ENCODE measurements around the gene STK32C. TPM values are rescaled to one million over a fixed set of nuclear protein-coding genes. Genes with fewer than 3 reads are reported as not detected.

STK32C gene
- total and polyA plus RNA-seq, 2 of the 4 experiments (the other 2 are of a cell fraction) = 5.0 to 8.3 TPM

- in situ Hi-C loops (cut with MboI; ENCODE audit: low sequenced_read_pairs) = no loop called here
These were observed 50.9 kb downstream of the STK32C start for GRCh38 chr10:132256866-132257265.

More at GRCh38 chr10:132256866-132257265, 50.9 kb downstream of the STK32C start:
- H3K9me1 ChIP-seq (ENCODE audit: insufficient read depth, low read length) = no peaks in the 10 kb centered on the region
- no peak overlapping the region for H2BK120ac ChIP-seq (ENCODE audit: low read depth, low read length)
- H4K5ac ChIP-seq (ENCODE audit: low read depth, low read length) = no peak overlapping the region
- DNase-seq (no peak), ATAC-seq (ENCODE audit: low read depth) (no peak)
- no peak overlapping the region for H3K9ac ChIP-seq (ENCODE audit: low read depth, low read length)
- no peaks in the 10 kb centered on the region for H3K36me3 ChIP-seq (ENCODE audit: control insufficient read depth, insufficient read depth, low read length)
- no peak overlapping the region for H2BK20ac ChIP-seq (ENCODE audit: low read depth, low read length)
- POLR2A ChIA-PET (ENCODE audit: unreplicated experiment) = no interaction called here
- H2AK5ac ChIP-seq (ENCODE audit: low read depth, low read length) = no peak overlapping the region
- H2BK5ac ChIP-seq (ENCODE audit: low read depth, low read length, poor library complexity, severe bottlenecking) = no peak overlapping the region
- H2AK9ac ChIP-seq (replicated peaks; ENCODE audit: low read depth, low read length, poor library complexity) = no peak overlapping the region
- no peak overlapping the region for H4K8ac ChIP-seq (ENCODE audit: low read depth in 2 of 2, low read length in 2 of 2)
- CTCF ChIA-PET = no interaction called here
- H4K91ac ChIP-seq (ENCODE audit: insufficient read depth, low read depth, low read length) = no peak overlapping the region
- WGBS, 2 experiments (ENCODE audit: extremely low coverage in 2 of 2, insufficient read length in 1 of 2) = 65% methylated on average over 3 of the region's 5 CpGs; no CpG with 5 or more reads in 1 of the 2 experiments
- H3K18ac ChIP-seq (ENCODE audit: low read depth, low read length) = no peak overlapping the region
- H3K9me3 ChIP-seq (ENCODE audit: control insufficient read depth, insufficient read depth, low read length) = no peaks in the 10 kb centered on the region
- H3K4me2 ChIP-seq (ENCODE audit: low read depth, low read length) = no peak overlapping the region
- no peak overlapping the region for H3K4me3 ChIP-seq (ENCODE audit: insufficient read depth, low read depth, low read length)
- intact Hi-C loops (cut with micrococcal nuclease) (no loop called here), dilution Hi-C loops (cut with HindIII; ENCODE audit: low sequenced_read_pairs, unreplicated experiment) (no loop called here)
- TF ChIP-seq BHLHE40 (IDR thresholded peaks at IDR 0.05; ENCODE audit: low read depth, low read length) = no peak
- TF ChIP-seq RFX5 (IDR thresholded peaks at IDR 0.05; ENCODE audit: low read depth, low read length) = no peak
- no peak for TF ChIP-seq ELK1 (IDR thresholded peaks at IDR 0.05; ENCODE audit: borderline replicate concordance, low read depth, low read length)
- TF ChIP-seq SMC3 (IDR thresholded peaks at IDR 0.05; ENCODE audit: low read depth, low read length) = no peak
- no peak for TF ChIP-seq CEBPB (IDR thresholded peaks at IDR 0.05; ENCODE audit: low read depth, low read length)
- TF ChIP-seq RCOR1 (IDR thresholded peaks at IDR 0.05; ENCODE audit: insufficient replicate concordance, low read length) = no peak
- no peak for TF ChIP-seq POLR2A (IDR thresholded peaks at IDR 0.05; ENCODE audit: low read depth, low read length)
- no TSS peak for BruUV-seq (replicated peaks)
- H3K4ac ChIP-seq (ENCODE audit: low read depth, low read length) = no peak overlapping the region
- H3K79me1 ChIP-seq (ENCODE audit: low read depth in 1 of 2, low read length in 2 of 2) = no peaks in the 10 kb centered on the region
- no peak overlapping the region for H3K14ac ChIP-seq (replicated peaks; ENCODE audit: low read depth, low read length)
- H3K4me1 ChIP-seq (ENCODE audit: control insufficient read depth, insufficient read depth, low read length) = no peaks in the 10 kb centered on the region; the same call in 1 of the 2 replicates
- no peak overlapping the region for H2BK15ac ChIP-seq (ENCODE audit: low read depth, low read length)
- H3K27me3 ChIP-seq (ENCODE audit: control insufficient read depth, insufficient read depth, low read length) = no peaks in the 10 kb centered on the region; the same call in 1 of the 2 replicates
- no peaks in the 10 kb centered on the region for H4K20me1 ChIP-seq (ENCODE audit: insufficient read depth, low read length)
- no peak overlapping the region for H3K27ac ChIP-seq (ENCODE audit: insufficient read depth, low read length)
- no peak overlapping the region for H3K56ac ChIP-seq (ENCODE audit: extremely low read depth, insufficient read depth, low read length)
- H3K23ac ChIP-seq (ENCODE audit: low read depth, low read length) = no peak overlapping the region
- H2AFZ ChIP-seq (replicated peaks; ENCODE audit: low read length, poor library complexity) = no peak overlapping the region
